GM23248 (cell line): Measurements from ENCODE around the gene ZNF865. TPM values are rescaled to one million over a fixed set of nuclear protein-coding genes. Genes with fewer than 3 reads are reported as not detected.
A peak's percentile ranks its signal among the peaks of the same experiment; 100 is the strongest.

Experiments
- DNase-seq: peaks from one replicate; pipeline ENCODE4 v3.0.0-alpha.2; 2015
- H2AFZ ChIP-seq: fragments of 200-600 bp; sonication (generic); 2 replicates; pipeline ENCODE4 v1.6.1; 2016; ENCODE audit warnings: antibody characterized with exemption
- H3F3A ChIP-seq: fragments of 200-600 bp; sonication (generic); 2 replicates; pipeline ENCODE4 v1.6.1; 2016; ENCODE audit warnings: mild to moderate bottlenecking, antibody characterized with exemption, mixed run types; ENCODE audit not compliant: insufficient read depth
- H3K27ac ChIP-seq: fragments of 200-600 bp; sonication (generic); 2 replicates; pipeline ENCODE4 v1.5.1; 2016; ENCODE audit warnings: mild to moderate bottlenecking
- H3K27me3 ChIP-seq: fragments of 200-600 bp; sonication (generic); replicated peaks from 2 replicates; pipeline ENCODE4 v1.6.1; 2016; ENCODE audit warnings: mild to moderate bottlenecking; ENCODE audit not compliant: insufficient read depth
- H3K36me3 ChIP-seq: fragments of 200-600 bp; sonication (generic); 2 replicates; pipeline ENCODE4 v1.6.1; 2016; ENCODE audit warnings: low read depth, mild to moderate bottlenecking
- H3K4me1 ChIP-seq: fragments of 200-600 bp; sonication (generic); 2 replicates; pipeline ENCODE4 v1.6.1; 2016; ENCODE audit warnings: mild to moderate bottlenecking; ENCODE audit not compliant: insufficient read depth
- H3K4me2 ChIP-seq: fragments of 200-600 bp; sonication (generic); one replicate; pipeline ENCODE4 v1.6.1; 2016; ENCODE audit warnings: mild to moderate bottlenecking; ENCODE audit not compliant: unreplicated experiment
- H3K4me3 ChIP-seq: fragments of 200-600 bp; sonication (generic); 2 replicates; pipeline ENCODE4 v1.5.1; 2016; ENCODE audit warnings: mild to moderate bottlenecking
- H3K79me2 ChIP-seq: fragments of 200-600 bp; sonication (generic); 2 replicates; pipeline ENCODE4 v1.6.1; 2016; ENCODE audit warnings: mild to moderate bottlenecking; ENCODE audit not compliant: insufficient read depth
- H3K9ac ChIP-seq: fragments of 200-600 bp; sonication (generic); 2 replicates; pipeline ENCODE4 v1.6.1; 2016; ENCODE audit warnings: mild to moderate bottlenecking
- H3K9me2 ChIP-seq: fragments of 200-600 bp; sonication (generic); 2 replicates; pipeline ENCODE4 v1.6.1; 2016; ENCODE audit warnings: mixed run types, mild to moderate bottlenecking, moderate library complexity; ENCODE audit not compliant: insufficient read depth
- H3K9me3 ChIP-seq: fragments of 200-600 bp; sonication (generic); one replicate; pipeline ENCODE4 v1.6.1; 2017; ENCODE audit warnings: low read depth
- H4K20me1 ChIP-seq: fragments of 200-600 bp; sonication (generic); 2 replicates; pipeline ENCODE4 v1.6.0; 2016; ENCODE audit not compliant: insufficient read depth
- EZH2 ChIP-seq: fragments of 200-600 bp; sonication (generic); IDR thresholded peaks from 2 replicates; pipeline ENCODE4 v1.6.1; 2018; ENCODE audit warnings: antibody characterized with exemption, mild to moderate bottlenecking; ENCODE audit not compliant: insufficient read depth, poor library complexity, severe bottlenecking
- EZH2phosphoT487 ChIP-seq: fragments of 200-600 bp; sonication (generic); IDR thresholded peaks from 2 replicates; pipeline ENCODE4 v1.6.1; 2018; ENCODE audit warnings: antibody characterized with exemption, moderate library complexity, mild to moderate bottlenecking, low read depth; ENCODE audit not compliant: insufficient read depth
- WGBS, 2 experiments: methylation state at CpG; one replicate each; pipeline ENCODE4 v1.1.6; 2015 to 2017; ENCODE audit warnings: low lambda C conversion rate in 2 of 2, low coverage in 1 of 2; ENCODE audit errors: missing lambda C conversion rate in 2 of 2; 5-methylcytosine and 5-hydroxymethylcytosine counted together
- in situ Hi-C: fragments of 300-500 bp; cut with MboI; formaldehyde crosslinking; loops from 2 replicates; pipeline ENCODE4 v1.15.0; 2020
- polyA plus RNA-seq: library from polyadenylated mRNA; unstranded; fragments of >200 nt; fragmentation: Nextera tagmentation; extraction: Ambion mirVana; gene quantifications from 2 replicates; pipeline ENCODE4 v1.2.1, GENCODE V29; 2016
- total RNA-seq: library from RNA; depleted of rRNA; stranded (reverse); fragments of >200 nt; shearing (Covaris generic); gene quantifications from 2 replicates; pipeline ENCODE4 v1.2.3, GENCODE V29; 2014

ZNF865 gene
- total and polyA plus RNA-seq, 2 experiments from 2014 or later, result 0.21 to 1.3 TPM

GRCh38 chr19:55633861-55634260, 28.4 kb downstream of the ZNF865 start:
- Histone ChIP-seq H3K79me2 (peaks cover 41% of the 10 kb centered on the region), H3K4me1 (peaks cover 13% of the 10 kb centered on the region), H3F3A (peaks cover 6% of the 10 kb centered on the region), H3K4me2 (peak overlapping the region; percentile 99), H3K9me2 (no peaks in the 10 kb centered on the region), H3K27ac (no peak overlapping the region), H2AFZ (peak overlapping the region; percentile 93), H3K36me3 (no peaks in the 10 kb centered on the region), H3K4me3 (no peak overlapping the region), H3K9me3 (no peaks in the 10 kb centered on the region), H3K27me3 (no peaks in the 10 kb centered on the region), H4K20me1 (no peaks in the 10 kb centered on the region), H3K9ac (peak overlapping the region; percentile 100; the same call in 1 of the 2 replicates)
- in situ Hi-C loops, result loop anchor here (25.0 kb wide), 1 partner anchor 497 kb away; the partner anchor contains the start of gene TNNT1
- 85% methylated on average over 8 of the region's 8 CpGs for WGBS, 2 experiments
- no peak for DNase-seq
- TF ChIP-seq EZH2phosphoT487, result no peak
- no peak for TF ChIP-seq EZH2

GRCh38 chr19:55635334-55635717, 29.9 kb downstream of the ZNF865 start:
- H3F3A ChIP-seq, result peaks cover 19% of the 10 kb centered on the region
- peak overlapping the region; percentile 85 for H3K27ac ChIP-seq
- 1 to 4% methylated on average over 9 of the region's 9 CpGs for WGBS, 2 experiments
- H3K4me3 ChIP-seq, result peak overlapping the region; percentile 97
- peak overlapping the region; percentile 100 for H3K9ac ChIP-seq
- no peaks in the 10 kb centered on the region for H3K9me3 ChIP-seq
- H2AFZ ChIP-seq, result peak overlapping the region; percentile 93
- in situ Hi-C loops, result loop anchor here (25.0 kb wide), 1 partner anchor 498 kb away; the partner anchor contains the start of gene TNNT1
- H3K36me3 ChIP-seq, result no peaks in the 10 kb centered on the region
- H3K79me2 ChIP-seq, result peaks cover 51% of the 10 kb centered on the region
- peaks cover 21% of the 10 kb centered on the region for H3K4me1 ChIP-seq
- no peaks in the 10 kb centered on the region for H4K20me1 ChIP-seq
- peak overlapping the region; percentile 99 for H3K4me2 ChIP-seq
- DNase-seq, result peak; percentile 47
- no peaks in the 10 kb centered on the region for H3K9me2 ChIP-seq
- H3K27me3 ChIP-seq, result no peaks in the 10 kb centered on the region
- no peak for TF ChIP-seq EZH2phosphoT487
- TF ChIP-seq EZH2, result no peak

- in situ Hi-C loops, result loop anchor here (25.0 kb wide), 1 partner anchor 499 kb away; the partner anchor contains the start of gene TNNT1
- no peak overlapping the region for H2AFZ ChIP-seq
- peak overlapping the region; percentile 85 for H3K27ac ChIP-seq
- peak overlapping the region; percentile 100 for H3K9ac ChIP-seq
- H3K36me3 ChIP-seq, result no peaks in the 10 kb centered on the region
- TF ChIP-seq EZH2 (no peak), EZH2phosphoT487 (no peak)
- H3K4me1 ChIP-seq, result peaks cover 21% of the 10 kb centered on the region
- H4K20me1 ChIP-seq, result no peaks in the 10 kb centered on the region
- DNase-seq, result peak; percentile 22
- peaks cover 21% of the 10 kb centered on the region for H3F3A ChIP-seq
- peak overlapping the region; percentile 97 for H3K4me3 ChIP-seq
- peaks cover 51% of the 10 kb centered on the region for H3K79me2 ChIP-seq
- H3K27me3 ChIP-seq, result no peaks in the 10 kb centered on the region
- H3K9me3 ChIP-seq, result no peaks in the 10 kb centered on the region
- peak overlapping the region; percentile 99 for H3K4me2 ChIP-seq
- WGBS, 2 experiments, result 27 to 29% methylated on average over 7 of the region's 7 CpGs
- H3K9me2 ChIP-seq, result no peaks in the 10 kb centered on the region
These were observed 30.5 kb downstream of the ZNF865 start for GRCh38 chr19:55635856-55636440.

- no peaks in the 10 kb centered on the region for H3K9me3 ChIP-seq
- no peaks in the 10 kb centered on the region for H3K36me3 ChIP-seq
- TF ChIP-seq EZH2 (no peak), EZH2phosphoT487 (no peak)
- H3K79me2 ChIP-seq, result peaks cover 55% of the 10 kb centered on the region
- H2AFZ ChIP-seq, result no peak overlapping the region
- H3K9me2 ChIP-seq, result no peaks in the 10 kb centered on the region
- DNase-seq, result no peak
- H3K9ac ChIP-seq, result peak overlapping the region; percentile 100
- peaks cover 27% of the 10 kb centered on the region for H3F3A ChIP-seq
- in situ Hi-C loops, result loop anchor here (25.0 kb wide), 1 partner anchor 499 kb away; the partner anchor contains the start of gene TNNT1
- H3K27me3 ChIP-seq, result no peaks in the 10 kb centered on the region
- WGBS, 2 experiments, result 64 to 65% methylated on average over 4 of the region's 4 CpGs
- H3K4me2 ChIP-seq, result no peak overlapping the region
- H3K27ac ChIP-seq, result no peak overlapping the region
- H3K4me3 ChIP-seq, result peak overlapping the region; percentile 97
- H4K20me1 ChIP-seq, result no peaks in the 10 kb centered on the region
- peaks cover 21% of the 10 kb centered on the region for H3K4me1 ChIP-seq
These were observed 31.3 kb downstream of the ZNF865 start for GRCh38 chr19:55636723-55637122.

GRCh38 chr19:55637534-55637933, 32.1 kb downstream of the ZNF865 start:
- H4K20me1 ChIP-seq, result no peaks in the 10 kb centered on the region
- H3K4me3 ChIP-seq, result no peak overlapping the region
- no peak overlapping the region for H3K4me2 ChIP-seq
- H3K4me1 ChIP-seq, result peaks cover 21% of the 10 kb centered on the region
- no peaks in the 10 kb centered on the region for H3K36me3 ChIP-seq
- H3K27me3 ChIP-seq, result no peaks in the 10 kb centered on the region
- in situ Hi-C loops, result loop anchor here (25.0 kb wide), 1 partner anchor 500 kb away; the partner anchor contains the start of gene TNNT1
- H3K9me3 ChIP-seq, result no peaks in the 10 kb centered on the region
- H3K9ac ChIP-seq, result no peak overlapping the region
- peaks cover 30% of the 10 kb centered on the region for H3F3A ChIP-seq
- TF ChIP-seq EZH2 (no peak), EZH2phosphoT487 (no peak)
- H2AFZ ChIP-seq, result no peak overlapping the region
- no peak overlapping the region for H3K27ac ChIP-seq
- WGBS, 2 experiments, result 67 to 69% methylated on average over 11 of the region's 11 CpGs
- H3K9me2 ChIP-seq, result no peaks in the 10 kb centered on the region
- H3K79me2 ChIP-seq, result peaks cover 59% of the 10 kb centered on the region
- DNase-seq, result no peak
